ENCODE measurements around the gene ATP5F1E. TPM values are rescaled to one million over a fixed set of nuclear protein-coding genes. Genes with fewer than 3 reads are reported as not detected.

The ATP5F1E gene
- total RNA-seq, 1 experiment from 2014 or later: 52.7 TPM

DNA sequence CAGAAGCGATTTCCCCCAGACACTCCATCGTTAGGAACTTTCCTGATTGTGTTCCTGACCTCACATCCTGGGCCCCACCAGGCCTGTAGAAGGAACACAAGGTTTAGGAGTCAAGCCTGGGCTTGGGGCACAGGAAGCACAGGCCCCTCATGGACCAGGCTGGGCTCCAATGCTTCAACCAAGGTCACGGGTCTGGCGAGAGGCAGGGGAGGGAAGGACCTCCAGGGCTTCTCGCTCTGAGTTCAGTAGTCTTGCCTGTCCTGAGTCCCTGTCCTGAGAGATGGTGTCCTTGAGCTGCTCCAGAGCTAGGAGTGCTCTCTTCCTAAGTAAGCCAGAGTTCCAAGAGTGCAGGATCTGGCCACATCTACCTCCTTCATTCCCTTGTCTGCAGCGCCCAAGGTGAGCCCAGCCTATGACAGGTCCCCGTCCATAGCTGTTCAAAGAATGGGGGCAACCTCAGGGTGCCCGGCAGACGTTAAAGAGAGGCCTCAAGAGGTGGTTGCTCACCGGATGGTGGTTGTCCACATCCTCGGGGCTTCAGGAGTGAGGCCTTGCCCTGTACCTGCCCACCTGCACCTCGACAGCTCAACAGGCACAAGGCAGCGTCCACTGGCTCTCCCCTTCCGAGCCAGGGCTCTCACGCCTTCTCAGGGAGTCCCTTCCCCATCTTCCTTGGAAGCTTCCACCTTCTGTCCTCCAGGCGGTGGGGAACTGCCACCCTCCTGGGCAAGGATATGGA lies 14.5 kb downstream of the ATP5F1E start:
- Mint-ChIP-seq H3K36me3 (ENCODE audit: insufficient read depth in 1 of 3, low read depth in 3 of 3) (peaks cover 0 to 5% (median 5%) of the 10 kb centered on the region in 3 experiments; a peak in 5 of 7 replicates), H3K27ac (no peak overlapping the region; a peak in 1 of 7 replicates)
- H3T11ph ChIP-seq (ENCODE audit: low read length): no peak overlapping the region

More for the DNA sequence above, 14.5 kb downstream of the ATP5F1E start:
- H3K27ac ChIP-seq (ENCODE audit: insufficient read length, low read depth, low read length): no peak overlapping the region
- H2BK120ac ChIP-seq (ENCODE audit: low read depth, low read length, poor library complexity, severe bottlenecking): no peak overlapping the region
- no peaks in the 10 kb centered on the region for H3K79me2 ChIP-seq (ENCODE audit: insufficient read depth, low read length)
- no peak overlapping the region for H2BK20ac ChIP-seq (ENCODE audit: low read depth, low read length, poor library complexity, severe bottlenecking)
- no peak overlapping the region for H2AFZ ChIP-seq (ENCODE audit: low read length)
- no peaks in the 10 kb centered on the region for H3K79me1 ChIP-seq (ENCODE audit: insufficient read depth, low read depth, low read length, poor library complexity, severe bottlenecking)
- no peaks in the 10 kb centered on the region for H3K23me2 ChIP-seq (ENCODE audit: insufficient read length, low read depth, low read length, poor library complexity, severe bottlenecking)
- no peak overlapping the region for H3K9ac ChIP-seq (ENCODE audit: extremely low read depth, insufficient read length, low read length)
- no peaks in the 10 kb centered on the region for H3K9me3 Mint-ChIP-seq
- no peaks in the 10 kb centered on the region for H3K9me3 ChIP-seq (ENCODE audit: control insufficient read depth, low read depth, low read length)
- H3K14ac ChIP-seq (ENCODE audit: insufficient read depth, low read length): no peak overlapping the region; the same call in 1 of the 2 replicates
- no peak overlapping the region for H3K23ac ChIP-seq (ENCODE audit: insufficient read length, low read depth, low read length)
- no peak overlapping the region for H3K18ac ChIP-seq (ENCODE audit: insufficient read length, low read depth, low read length)
- H3K56ac ChIP-seq (ENCODE audit: insufficient read length, low read depth, low read length): no peak overlapping the region
- H4K8ac ChIP-seq (replicated peaks; ENCODE audit: insufficient read length, low read depth, low read length): no peak overlapping the region
- no peak overlapping the region for H2BK15ac ChIP-seq (ENCODE audit: low read depth, low read length)
- peaks cover 19% of the 10 kb centered on the region for H3K27me3 Mint-ChIP-seq (ENCODE audit: low read depth)
- H4K91ac ChIP-seq (ENCODE audit: insufficient read length, low read depth, low read length): no peak overlapping the region
- H3K4me2 ChIP-seq (ENCODE audit: insufficient read depth, insufficient read length, low read length): no peak overlapping the region
- H3K4me1 Mint-ChIP-seq: peaks cover 9 to 17% of the 10 kb centered on the region in 2 experiments; a peak in 3 of 4 replicates
- no peaks in the 10 kb centered on the region for H4K20me1 ChIP-seq (ENCODE audit: control insufficient read depth, insufficient read depth, insufficient read length)
- DNase-seq: no peak
- no CpG with 5 or more reads among the region's 16 CpGs for WGBS (ENCODE audit: extremely low coverage, insufficient read length, low lambda C conversion rate)
- no peak overlapping the region for H3K4me3 Mint-ChIP-seq
- H2BK12ac ChIP-seq (ENCODE audit: insufficient read length, low read depth, low read length): no peak overlapping the region
- H3K4ac ChIP-seq (ENCODE audit: low read depth, low read length): no peak overlapping the region
- H4K5ac ChIP-seq (ENCODE audit: insufficient read length, low read depth, low read length): no peak overlapping the region
- TF ChIP-seq CTCF (conservative IDR thresholded peaks at IDR 0.05): no peak
- no peak overlapping the region for H2BK5ac ChIP-seq (ENCODE audit: insufficient read length, low read length)
- no peaks in the 10 kb centered on the region for H3K4me1 ChIP-seq (ENCODE audit: insufficient read depth, low read length)
- no peak overlapping the region for H2AK5ac ChIP-seq (ENCODE audit: insufficient read length, low read length)
- H3K27me3 ChIP-seq (ENCODE audit: insufficient read depth, low read length): no peaks in the 10 kb centered on the region
